Measurements from ENCODE around the gene IDUA. TPM values are rescaled to one million over a fixed set of nuclear protein-coding genes. Genes with fewer than 3 reads are reported as not detected.
A peak's percentile ranks its signal among the peaks of the same experiment; 100 is the strongest.
"Not testable (repeated sequence)": the region's sequence is repeated elsewhere in the genome, so short reads cannot be mapped to it uniquely, and the experiment has no call there.

Gene IDUA
- polyA plus RNA-seq, 1 experiment: 13.2 TPM

DNA sequence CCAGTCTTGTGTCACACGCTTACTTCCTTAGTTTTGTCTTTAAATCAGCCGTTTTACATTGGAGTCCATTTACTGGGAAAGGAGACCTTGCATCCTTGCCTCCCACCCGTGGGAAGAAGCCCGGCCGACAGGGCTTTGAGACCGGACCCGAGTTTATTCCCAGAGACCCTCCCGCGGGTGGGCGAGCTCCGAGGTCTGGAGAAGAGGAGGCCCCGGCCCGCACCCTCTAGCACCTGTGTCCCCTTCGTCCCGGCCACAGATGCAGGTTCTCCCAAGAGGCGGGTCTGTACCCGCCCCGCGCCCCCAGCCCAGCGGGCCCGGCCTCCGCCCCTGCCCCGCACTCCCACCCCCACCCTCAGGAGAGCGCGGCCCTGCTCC is 10.1 kb downstream of the IDUA start:
- TF ChIP-seq, protein P1, sequence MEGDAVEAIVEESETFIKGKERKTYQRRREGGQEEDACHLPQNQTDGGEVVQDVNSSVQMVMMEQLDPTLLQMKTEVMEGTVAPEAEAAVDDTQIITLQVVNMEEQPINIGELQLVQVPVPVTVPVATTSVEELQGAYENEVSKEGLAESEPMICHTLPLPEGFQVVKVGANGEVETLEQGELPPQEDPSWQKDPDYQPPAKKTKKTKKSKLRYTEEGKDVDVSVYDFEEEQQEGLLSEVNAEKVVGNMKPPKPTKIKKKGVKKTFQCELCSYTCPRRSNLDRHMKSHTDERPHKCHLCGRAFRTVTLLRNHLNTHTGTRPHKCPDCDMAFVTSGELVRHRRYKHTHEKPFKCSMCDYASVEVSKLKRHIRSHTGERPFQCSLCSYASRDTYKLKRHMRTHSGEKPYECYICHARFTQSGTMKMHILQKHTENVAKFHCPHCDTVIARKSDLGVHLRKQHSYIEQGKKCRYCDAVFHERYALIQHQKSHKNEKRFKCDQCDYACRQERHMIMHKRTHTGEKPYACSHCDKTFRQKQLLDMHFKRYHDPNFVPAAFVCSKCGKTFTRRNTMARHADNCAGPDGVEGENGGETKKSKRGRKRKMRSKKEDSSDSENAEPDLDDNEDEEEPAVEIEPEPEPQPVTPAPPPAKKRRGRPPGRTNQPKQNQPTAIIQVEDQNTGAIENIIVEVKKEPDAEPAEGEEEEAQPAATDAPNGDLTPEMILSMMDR (IDR thresholded peaks at IDR 0.05; ENCODE audit: insufficient read depth, low read depth, low read length): no peak
- POLR2A ChIA-PET: no interaction called here
- no peak overlapping the region for H3K4me3 ChIP-seq (ENCODE audit: low read depth, low read length)
- DNase-seq (ENCODE audit: low read depth): no peak
- CTCF ChIA-PET: interaction anchor here (1.0 kb wide), 1 partner anchor 11 kb away, joined by 3 read pairs; no protein-coding TSS in a partner anchor
- H3K27me3 ChIP-seq (ENCODE audit: control insufficient read depth, insufficient read depth, low read length): peaks cover 26% of the 10 kb centered on the region
- peaks cover under 1% of the 10 kb centered on the region; the same call in 1 of the 2 replicates for H3K36me3 ChIP-seq (ENCODE audit: control insufficient read depth, insufficient read depth, low read length)

DNA sequence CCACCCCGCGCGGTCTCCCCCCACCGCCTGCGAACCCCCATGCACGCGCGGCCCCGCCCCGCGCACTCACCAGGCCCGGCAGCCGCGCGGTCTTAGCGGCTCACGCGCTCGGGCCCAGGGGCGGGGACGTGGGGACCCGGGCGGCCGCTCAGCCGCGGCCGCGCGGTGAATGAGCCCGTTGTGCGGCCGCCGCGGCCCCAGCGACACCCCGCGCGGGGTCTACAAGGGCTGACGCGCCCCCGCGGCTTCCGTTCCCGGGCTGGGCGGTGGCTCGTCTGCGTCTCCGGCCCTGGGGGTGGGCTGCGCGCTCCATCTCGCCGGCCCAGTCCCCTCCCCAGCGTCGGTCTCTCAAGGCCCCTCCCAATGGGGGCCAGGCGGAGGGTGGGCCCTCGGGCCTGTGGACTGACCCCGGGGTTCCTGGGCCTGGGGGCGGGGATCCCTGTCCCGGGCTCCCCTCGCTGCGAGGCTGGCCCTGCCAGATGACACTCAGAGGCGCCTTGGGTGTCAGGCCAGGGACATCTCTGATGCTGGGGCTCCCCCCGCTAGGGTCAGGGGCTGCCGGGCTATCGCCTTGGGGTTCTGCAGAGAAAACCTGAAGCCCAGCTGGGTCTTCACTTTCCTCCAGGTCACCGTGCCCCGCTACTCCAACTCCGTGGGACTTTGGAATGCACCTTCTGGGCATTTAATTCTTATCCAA is 10.7 kb downstream of the IDUA start:
- no peak for DNase-seq (ENCODE audit: low read depth)
- H3K27me3 ChIP-seq (ENCODE audit: control insufficient read depth, insufficient read depth, low read length): peaks cover 29% of the 10 kb centered on the region
- POLR2A ChIA-PET: no interaction called here
- CTCF ChIA-PET: interaction anchor here (1.0 kb wide), 1 partner anchor 11 kb away, joined by 3 read pairs; no protein-coding TSS in a partner anchor
- H3K36me3 ChIP-seq (ENCODE audit: control insufficient read depth, insufficient read depth, low read length): no peaks in the 10 kb centered on the region
- TF ChIP-seq, protein P1 (IDR thresholded peaks at IDR 0.05; ENCODE audit: insufficient read depth, low read depth, low read length): no peak
- peak overlapping the region; percentile 23 for H3K4me3 ChIP-seq (ENCODE audit: low read depth, low read length)

DNA sequence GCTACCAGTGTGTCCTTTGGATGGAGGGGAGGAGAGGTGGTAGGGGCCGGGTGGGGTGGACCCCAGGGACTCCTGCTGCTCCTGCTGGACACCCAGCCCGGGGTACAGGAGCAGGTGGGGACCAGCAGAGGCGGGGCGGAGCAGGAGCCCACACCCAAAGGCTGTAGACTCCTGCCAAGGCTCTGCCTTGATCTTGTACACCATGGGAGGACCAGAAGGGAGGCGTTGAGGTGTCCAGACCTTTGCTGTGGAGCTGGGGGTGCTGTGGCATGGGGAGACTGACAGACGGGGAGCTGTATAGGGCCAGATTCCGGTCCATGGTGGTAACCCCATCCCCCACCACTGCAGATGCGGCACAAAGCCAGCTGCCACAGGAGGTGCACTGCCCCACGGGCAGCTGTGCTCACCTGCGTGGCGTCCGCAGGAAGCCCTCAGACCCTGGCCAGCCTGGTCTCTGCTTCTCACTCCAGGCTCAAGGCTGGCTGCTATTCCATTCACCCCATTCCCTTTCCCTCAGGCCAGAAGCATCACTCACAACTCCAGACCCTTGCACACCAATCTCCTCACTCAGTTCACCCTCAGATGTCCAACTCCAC is 11.3 kb downstream of the IDUA start:
- POLR2A ChIA-PET: no interaction called here
- H3K4me3 ChIP-seq (ENCODE audit: low read depth, low read length): no peak overlapping the region
- H3K27me3 ChIP-seq (ENCODE audit: control insufficient read depth, insufficient read depth, low read length): peaks cover 31% of the 10 kb centered on the region
- TF ChIP-seq, protein P1 (IDR thresholded peaks at IDR 0.05; ENCODE audit: insufficient read depth, low read depth, low read length): no peak
- H3K36me3 ChIP-seq (ENCODE audit: control insufficient read depth, insufficient read depth, low read length): no peaks in the 10 kb centered on the region
- no peak for DNase-seq (ENCODE audit: low read depth)
- CTCF ChIA-PET: interaction anchor here (1.4 kb wide), 1 partner anchor 12 kb away, joined by 6 read pairs; the partner anchor contains the start of gene IDUA

DNA sequence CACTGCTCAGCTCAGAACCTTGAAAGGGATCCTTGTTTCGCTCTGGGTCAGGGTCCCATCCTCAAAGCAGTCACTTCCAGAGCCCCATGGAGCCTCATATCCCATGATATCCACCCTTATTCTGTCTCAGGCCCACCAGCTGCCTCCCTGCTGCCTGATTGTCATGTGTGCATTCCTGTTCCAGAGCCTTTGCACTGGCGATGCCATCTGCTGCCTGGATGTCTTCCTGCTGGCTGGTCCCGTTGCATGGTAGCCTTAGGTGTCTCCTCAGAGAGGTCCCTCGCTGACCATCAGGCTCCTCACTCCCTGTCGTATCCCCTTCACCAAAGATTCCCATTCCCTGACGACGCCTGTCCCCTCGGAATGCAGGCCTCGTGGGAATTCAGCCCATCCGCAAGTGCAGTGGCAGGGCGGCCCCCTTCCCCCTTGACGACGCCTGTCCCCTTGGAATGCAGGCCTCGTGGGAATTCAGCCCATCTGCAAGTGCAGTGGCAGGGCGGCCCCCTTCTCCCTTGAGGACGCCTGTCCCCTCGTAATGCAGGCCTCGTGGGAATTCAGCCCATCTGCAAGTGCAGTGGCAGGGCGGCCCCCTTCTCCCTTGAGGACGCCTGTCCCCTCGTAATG is 12.5 kb downstream of the IDUA start:
- H3K4me3 ChIP-seq (ENCODE audit: low read depth, low read length); POLR2A ChIA-PET; DNase-seq (ENCODE audit: low read depth); H3K36me3 ChIP-seq (ENCODE audit: control insufficient read depth, insufficient read depth, low read length): not testable (repeated sequence)
- peaks cover 34% of the 10 kb centered on the region for H3K27me3 ChIP-seq (ENCODE audit: control insufficient read depth, insufficient read depth, low read length)
- CTCF ChIA-PET: interaction anchor here (1.4 kb wide), 1 partner anchor 13 kb away, joined by 6 read pairs; the partner anchor contains the start of gene IDUA

DNA sequence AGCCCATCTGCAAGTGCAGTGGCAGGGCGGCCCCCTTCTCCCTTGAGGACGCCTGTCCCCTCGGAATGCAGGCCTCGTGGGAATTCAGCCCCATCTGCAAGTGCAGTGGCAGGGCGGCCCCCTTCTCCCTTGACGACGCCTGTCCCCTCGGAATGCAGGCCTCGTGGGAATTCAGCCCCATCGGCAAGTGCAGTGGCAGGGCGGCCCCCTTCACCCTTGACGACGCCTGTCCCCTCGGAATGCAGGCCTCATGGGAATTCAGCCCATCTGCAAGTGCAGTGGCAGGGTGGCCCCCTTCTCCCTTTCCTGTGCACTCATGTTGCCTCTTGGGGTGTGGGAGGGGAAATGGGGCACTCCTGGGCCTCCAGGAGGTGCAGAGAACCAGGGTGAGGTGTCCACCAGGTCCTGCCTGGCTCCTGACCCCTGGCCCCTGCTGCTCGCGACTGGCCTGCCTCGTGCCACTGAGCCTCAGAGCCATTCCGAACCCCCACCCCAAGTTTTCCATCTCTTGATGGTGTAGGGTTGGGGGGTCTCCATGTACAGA is 13.1 kb downstream of the IDUA start:
- no peak for DNase-seq (ENCODE audit: low read depth)
- POLR2A ChIA-PET: no interaction called here
- TF ChIP-seq, protein P1 (IDR thresholded peaks at IDR 0.05; ENCODE audit: insufficient read depth, low read depth, low read length): no peak
- H3K36me3 ChIP-seq (ENCODE audit: control insufficient read depth, insufficient read depth, low read length): no peaks in the 10 kb centered on the region
- H3K4me3 ChIP-seq (ENCODE audit: low read depth, low read length): no peak overlapping the region
- peaks cover 34% of the 10 kb centered on the region for H3K27me3 ChIP-seq (ENCODE audit: control insufficient read depth, insufficient read depth, low read length)
- CTCF ChIA-PET: no interaction called here
